Islet of Langerhans (tissue), 1 donor: ENCODE results near the gene SLC38A11.
"Not testable (repeated sequence)": the region's sequence is repeated elsewhere in the genome, so short reads cannot be mapped to it uniquely, and the experiment has no call there.

ENCODE experiments used
- FAIRE-seq: peaks from one replicate; lab custom pipeline; 2011; peaks lifted over from hg19 to GRCh38; lab: Jason Lieb, UNC

SLC38A11 gene, protein sequence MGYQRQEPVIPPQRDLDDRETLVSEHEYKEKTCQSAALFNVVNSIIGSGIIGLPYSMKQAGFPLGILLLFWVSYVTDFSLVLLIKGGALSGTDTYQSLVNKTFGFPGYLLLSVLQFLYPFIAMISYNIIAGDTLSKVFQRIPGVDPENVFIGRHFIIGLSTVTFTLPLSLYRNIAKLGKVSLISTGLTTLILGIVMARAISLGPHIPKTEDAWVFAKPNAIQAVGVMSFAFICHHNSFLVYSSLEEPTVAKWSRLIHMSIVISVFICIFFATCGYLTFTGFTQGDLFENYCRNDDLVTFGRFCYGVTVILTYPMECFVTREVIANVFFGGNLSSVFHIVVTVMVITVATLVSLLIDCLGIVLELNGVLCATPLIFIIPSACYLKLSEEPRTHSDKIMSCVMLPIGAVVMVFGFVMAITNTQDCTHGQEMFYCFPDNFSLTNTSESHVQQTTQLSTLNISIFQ

DNA sequence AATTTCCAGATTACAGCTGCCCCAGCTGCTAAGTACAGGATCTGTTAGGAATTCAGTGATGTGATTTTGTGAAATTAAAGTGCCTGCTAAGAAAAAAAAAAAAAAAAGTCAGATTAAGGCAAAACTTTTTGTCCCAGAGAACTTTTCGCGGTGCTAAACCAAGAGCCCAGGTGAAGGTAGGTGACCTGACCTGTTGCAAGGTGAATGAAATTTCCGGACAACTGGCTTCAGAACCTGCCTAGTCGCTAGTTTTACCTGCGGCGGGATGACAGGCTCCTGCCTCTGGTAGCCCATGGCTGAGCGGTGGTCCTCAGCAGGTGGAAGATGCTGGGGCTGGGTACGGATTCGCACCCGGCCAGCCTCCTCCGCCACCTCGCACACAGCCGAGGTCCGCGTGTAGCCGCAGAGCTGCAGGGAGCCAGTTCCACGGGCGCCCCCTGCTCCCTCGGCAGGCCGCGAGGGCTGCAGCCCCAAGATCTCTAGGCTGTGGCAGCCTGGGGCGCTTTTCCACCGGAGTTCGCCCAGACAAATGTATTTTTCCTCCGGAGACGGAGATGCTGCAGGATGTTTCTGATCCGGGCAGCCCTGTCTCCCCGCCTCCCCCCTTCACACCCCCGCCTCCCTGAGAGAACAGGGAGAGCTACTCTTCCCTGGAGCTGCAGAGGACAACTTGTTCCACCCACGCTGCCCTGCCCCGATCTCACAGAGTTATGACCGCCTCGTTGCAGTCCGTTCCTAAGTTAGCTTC, at the start of gene SLC38A11:
Gene SLC38A11 (minus strand): TSS at position 572 of the 748 bp plus-strand sequence. CDS start 278 bp downstream, at position 294.
- no peak for FAIRE-seq

DNA sequence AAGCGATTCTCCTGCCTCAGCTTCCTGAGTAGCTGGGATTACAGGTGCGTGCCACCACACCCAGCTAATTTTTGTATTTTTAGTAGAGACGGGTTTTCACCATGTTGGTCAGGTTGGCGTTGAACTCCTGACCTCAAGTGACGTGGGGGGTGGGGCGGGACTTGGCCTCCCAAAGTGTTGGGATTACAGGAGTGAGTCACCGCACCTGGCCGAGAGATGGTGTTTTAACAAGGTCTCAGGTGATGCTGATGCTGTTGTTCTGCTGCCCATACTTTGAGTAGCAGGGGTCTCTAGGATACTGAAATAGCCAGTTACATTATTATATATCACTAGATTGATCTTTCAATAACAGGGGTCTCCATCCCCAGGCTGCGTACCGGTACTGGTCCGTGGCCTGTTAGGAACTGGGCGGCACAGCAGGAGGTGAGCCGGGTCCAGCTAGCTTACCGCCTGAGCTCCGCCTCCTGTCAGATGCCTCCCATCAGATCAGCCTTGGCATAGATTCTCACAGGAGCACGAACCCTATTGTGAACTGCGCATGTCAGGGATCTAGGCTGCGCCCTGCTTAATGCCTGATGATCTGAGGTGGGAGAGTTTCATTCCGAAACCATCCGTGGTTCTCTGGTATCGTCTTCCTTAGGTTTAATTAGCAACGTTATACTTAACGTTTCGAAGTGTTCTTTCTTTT, 48.3 kb upstream of the SLC38A11 start:
- no peak for FAIRE-seq

DNA sequence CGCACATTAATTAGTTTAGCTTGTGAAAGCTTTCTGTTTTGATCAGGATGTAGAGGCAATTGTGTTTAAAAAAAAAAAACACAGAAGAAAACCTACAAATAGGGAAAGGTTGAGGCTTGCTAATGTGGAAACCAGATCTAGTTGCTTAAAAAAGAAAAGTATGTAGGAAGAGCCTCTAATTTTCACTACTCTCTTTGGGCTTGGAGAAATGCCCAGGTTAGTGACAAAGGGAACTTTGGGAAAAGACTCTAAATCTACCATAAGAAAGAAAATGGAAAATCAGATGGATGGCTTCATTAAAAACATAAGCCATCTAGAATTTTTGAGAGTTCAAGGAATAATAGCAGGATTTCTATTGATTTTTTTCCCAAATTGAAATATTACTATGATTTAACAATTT, 47.3 kb upstream of the SLC38A11 start:
- no peak for FAIRE-seq

DNA sequence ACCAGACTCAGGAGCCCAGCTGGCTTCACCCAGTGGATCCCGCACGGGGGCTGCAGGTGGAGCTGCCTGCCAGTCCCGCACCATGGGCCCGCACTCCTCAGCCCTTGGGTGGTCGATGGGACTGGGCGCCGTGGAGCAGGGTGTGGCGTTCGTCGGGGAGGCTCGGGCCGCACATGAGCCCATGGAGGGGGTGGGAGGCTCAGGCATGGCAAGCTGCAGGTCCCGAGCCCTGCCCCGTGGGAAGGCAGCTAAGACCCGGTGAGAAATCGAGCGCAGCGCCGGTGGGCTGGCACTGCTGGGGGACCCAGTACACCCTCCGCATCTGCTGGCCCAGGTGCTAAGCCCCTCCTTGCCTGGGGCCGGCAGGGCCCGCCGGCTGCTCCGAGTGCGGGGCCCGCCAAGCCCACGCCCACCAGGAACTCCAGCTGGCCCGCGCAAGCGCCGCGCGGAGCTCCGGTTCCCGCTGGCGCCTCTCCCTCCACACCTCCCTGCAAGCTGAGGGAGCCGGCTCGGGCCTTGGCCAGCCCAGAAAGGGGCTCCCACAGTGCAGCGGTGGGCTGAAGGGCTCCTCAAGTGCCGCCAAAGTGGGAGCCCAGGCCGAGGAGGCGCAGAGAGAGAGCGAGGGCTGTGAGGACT, 39.5 kb upstream of the SLC38A11 start:
- not testable (repeated sequence) for FAIRE-seq

DNA sequence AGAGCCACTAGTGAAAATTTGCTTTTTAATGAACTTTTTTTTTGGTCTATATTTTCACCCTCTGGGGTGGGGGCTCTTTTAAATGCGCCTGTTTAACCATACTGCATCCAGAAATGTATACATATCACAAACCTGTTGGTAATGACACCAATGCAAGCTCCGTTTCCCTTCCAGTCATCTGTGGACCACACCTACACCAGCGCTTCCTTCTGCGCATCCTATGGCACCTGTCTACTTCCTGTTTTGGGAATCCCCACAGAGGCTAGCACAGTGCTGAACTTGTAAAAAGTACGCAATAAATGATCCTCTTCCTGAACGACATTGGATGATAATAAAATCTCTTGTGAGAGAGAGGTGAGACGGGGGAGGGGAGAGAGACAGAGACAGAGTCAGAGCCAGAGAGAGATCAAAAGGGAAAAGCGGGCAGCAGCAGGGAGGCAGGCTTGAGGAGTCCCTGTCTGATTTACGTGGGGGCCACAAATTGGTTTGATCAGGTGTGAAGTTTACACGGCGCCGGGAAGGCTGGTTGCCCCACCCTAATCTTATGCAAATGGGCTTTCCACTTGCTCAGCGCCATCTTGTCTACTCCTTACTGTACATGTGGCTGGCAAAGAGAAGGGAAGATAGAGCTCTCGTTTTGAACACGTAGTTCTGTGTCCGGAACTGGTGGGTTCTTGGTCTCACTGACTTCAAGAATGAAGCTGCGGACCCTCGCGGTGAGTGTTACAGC, 38.1 kb upstream of the SLC38A11 start:
- FAIRE-seq: no peak

DNA sequence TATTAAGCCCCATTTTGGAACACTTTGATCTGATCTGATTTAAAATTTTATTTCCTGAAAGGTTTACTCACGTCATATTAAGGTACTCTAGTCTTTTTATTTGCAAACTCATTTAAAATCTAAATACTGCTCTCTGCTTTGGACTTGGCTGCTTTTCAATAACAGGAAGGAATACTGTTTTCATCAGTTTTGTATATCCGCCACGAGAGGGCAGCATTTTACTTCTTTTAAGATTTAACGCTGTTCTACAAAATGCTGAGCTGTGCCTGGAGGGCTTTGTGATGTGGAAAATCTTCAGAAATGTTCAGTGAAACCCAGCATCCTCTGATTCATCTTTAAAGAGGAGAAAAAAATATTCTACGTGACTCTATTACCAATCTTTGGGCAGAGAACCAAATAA, 37.5 kb upstream of the SLC38A11 start:
- peak; percentile 99 for FAIRE-seq

DNA sequence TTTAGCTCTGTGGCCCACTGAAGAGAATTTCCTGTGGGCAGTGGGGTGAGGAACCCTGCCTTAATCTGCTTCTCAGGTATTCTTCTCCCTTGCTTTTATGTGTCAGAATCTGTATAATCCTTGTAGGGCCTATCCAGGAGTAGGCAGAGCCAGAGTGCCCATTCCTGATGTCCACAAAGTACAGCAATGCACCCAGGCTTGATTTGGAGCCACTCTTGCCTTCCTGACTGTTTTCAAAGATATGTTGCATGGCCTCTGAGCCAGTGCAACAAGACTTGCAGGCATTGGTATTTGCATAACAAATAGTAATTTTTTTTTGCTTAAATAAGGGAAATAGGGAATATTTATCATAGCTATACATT, 36.7 kb upstream of the SLC38A11 start:
- FAIRE-seq: not testable (repeated sequence)

DNA sequence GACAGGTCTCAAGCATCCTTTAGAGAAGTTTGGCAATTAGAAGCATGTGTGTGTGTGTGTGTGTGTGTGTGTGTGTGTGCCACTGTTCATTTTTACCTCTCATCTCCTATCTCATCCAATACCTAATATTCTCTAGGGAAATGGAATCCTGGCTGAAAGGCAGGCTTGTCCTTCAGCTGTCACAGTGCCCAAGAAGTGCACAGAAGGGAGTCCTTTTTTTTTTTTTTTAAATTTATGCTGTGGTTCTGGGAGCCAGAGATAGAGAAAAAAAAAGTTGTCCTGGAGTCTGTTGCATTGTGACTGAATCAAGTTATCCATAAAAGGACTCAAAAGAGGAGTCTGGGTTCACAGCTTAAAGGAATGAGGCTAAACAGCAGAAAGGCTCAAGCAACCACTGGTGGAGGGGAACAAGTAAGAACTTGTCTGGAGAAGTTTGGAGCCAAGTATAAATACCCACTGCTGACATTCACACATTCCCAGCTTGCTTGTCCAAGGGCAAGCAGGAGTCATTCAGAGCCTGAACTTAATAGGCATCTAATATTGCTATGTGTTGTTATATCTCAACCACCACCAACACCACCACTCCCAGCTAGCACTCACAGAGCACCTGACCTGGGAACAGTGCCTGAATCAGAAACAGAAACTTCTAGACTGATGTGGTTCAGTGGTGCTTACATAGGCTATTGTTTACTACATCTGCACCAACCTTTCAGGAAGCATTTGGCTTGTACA, 36.2 kb upstream of the SLC38A11 start:
- not testable (repeated sequence) for FAIRE-seq

DNA sequence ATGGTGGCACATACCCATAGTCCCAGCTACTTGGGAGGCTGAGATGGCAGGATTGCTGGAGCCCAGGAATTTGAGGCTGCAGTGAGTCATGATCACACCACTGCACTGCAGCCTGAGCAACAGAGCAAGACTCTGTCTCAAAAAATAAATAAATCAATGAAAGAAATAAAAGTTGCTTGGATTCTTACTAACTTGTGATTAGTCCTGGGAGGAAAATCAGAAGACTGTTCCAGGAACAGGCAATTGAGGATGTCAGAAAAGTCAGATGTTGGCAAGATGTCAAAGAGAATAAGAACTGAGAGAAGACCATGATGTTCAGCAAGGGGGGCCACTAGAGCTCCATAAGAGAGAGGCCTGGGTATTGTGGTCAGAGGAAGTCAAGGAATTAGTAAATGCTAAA, 35.6 kb upstream of the SLC38A11 start:
- FAIRE-seq: not testable (repeated sequence)

DNA sequence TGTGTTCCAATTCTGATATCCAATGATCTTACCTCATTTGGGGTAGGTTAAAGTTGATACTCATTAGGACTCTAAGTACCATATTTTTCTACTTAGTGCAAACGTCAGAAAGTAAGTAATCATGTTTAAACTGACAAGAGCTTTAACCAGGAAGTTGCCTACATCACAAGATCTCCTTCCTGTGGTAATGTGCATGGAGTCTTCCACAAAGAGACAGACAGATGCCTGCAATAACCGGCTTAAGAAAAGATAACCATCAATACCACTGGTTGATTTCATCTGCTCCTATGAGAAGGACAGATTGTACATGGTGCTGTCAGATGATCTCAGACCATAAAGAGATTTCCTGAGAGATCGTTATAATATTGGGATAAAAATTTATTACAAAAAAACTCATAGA, 33.5 kb upstream of the SLC38A11 start:
- FAIRE-seq: not testable (repeated sequence)

DNA sequence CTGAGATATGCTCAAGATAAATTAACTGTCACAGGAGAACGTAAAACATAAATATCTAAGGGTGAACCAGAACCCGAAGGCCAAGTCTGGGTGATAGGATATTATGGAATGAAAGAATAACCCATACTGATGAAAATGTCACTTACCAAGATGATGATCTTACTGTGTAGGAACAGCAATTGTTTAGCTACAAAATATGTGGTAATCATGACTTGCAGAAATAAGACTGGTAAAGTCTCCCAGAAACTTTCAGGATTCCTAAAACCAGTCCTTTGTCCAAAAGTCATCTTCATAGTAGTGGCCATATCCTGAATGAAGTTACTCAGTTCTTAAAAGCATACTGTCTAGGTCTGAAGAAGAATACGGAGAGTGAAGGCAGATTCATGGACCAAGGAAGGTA, 30.7 kb upstream of the SLC38A11 start:
- FAIRE-seq: not testable (repeated sequence)

DNA sequence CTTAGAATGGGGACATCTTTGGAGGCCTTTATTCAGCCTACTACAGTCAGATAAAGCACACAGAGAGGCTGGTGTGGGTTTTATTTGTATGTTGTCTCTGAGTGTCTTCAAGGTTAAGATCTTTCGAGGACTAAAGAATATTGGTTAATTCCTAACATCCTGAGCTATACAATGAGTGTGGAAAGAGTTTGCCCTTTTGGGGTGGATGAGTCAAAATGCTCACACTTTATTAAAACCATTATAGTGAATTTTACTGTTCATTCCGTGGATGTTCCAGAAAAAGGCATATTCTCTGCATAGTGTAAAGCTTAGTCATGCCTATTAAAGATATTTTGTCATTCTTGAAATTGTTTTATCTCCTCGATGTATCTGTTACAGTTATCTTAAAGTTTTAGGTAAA, 29.1 kb upstream of the SLC38A11 start:
- FAIRE-seq: no peak

DNA sequence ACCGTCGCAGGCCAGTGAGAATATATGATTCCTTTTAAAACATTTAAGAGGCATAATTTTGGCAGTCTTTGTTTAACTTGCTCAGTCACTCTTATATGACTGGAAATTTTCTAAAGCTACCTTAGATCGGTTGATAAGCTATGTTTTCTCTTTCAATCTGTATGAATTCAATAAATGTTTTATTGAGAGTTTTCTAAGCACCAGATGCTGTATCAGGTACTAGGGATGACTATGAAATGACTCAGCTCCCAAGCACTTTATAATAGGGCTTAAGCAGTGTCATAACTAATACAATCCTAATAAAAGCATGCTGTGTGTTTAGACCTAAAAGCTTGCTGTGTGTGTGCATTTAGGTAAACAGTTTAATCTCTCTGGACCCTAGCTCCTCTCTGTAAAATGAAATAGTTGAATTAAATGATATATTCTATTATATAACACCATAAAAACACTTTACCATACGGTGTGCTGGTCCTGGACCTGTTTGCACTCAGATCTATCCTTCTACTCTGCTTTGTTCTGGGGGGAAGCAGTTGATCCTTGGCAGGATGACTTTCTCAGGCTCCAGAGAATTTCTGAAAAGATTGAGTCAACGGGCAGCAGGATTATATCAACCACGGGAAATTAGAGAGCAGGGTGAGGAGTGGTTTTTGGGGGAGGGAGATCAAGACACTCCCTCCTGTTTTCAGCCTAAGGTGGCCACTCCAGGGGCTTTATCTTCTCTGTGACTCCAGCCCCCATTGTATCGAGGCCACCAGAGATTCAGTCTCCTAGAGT, 26.1 kb upstream of the SLC38A11 start:
- FAIRE-seq: peak; percentile 90

DNA sequence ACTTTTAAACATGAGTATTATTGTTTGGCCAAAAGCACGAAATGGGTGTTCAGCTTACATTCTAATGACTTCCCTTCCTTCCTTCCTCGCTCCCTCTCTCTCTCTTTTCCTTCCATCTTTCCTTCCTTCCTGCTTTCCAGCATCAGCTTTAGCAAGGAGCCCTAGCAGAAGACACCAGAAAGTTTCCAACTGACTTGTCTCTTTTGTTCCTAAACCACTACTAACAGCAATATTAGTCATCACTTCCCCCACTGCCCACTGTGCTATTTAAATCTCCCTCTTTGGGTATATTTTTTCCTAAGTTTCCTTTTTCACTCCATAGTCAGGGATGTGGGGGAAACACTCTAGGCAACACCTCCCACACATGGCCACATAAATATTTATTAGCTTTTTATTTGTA, 25.4 kb upstream of the SLC38A11 start:
- FAIRE-seq: not testable (repeated sequence)

DNA sequence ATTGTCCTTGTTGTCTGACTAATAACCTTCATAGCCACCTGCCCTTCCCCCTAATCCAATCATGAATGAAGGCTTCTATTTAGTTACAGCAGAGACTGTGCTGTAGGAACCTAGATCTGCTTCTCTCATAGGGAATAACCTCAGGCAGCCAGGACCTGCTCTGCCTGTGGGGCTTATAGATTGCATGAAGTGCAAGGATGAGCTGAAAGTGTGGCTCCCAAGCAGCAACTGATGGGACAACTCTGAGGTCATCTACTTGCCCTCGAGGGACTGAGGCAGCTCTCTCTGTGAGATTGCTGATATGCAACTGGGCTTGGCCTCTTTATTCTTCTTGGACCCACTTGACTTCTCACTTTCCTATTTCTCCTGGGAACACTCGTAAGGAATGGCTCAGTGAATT, 23.8 kb upstream of the SLC38A11 start:
- no peak for FAIRE-seq

DNA sequence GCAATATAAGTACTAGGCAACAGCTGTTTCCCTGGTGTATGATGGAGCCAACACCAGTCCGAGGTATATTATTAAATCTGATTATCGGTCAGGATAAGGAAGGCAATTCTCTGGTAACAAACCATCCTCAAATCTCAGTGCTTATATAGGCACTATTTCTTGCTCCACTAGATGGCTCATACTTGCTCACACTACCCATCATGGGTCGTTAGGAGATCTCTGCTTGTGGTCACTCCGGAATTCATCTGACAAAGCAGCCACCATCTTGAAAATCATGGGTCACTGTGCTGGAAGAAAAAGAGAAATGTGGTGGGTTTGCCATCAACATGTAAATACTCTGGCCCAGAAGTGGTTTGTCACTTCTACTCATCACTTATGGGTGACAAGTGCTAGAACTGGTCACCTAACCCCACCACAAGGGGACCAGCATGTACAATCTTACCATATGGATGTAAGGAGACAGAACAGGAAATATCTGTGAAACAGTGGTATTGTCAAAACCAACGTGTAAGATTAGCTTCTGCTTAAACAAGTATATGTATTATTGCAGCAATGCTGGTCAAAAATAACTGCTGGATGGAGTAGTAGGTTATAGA, 21.6 kb upstream of the SLC38A11 start:
- FAIRE-seq: not testable (repeated sequence)

DNA sequence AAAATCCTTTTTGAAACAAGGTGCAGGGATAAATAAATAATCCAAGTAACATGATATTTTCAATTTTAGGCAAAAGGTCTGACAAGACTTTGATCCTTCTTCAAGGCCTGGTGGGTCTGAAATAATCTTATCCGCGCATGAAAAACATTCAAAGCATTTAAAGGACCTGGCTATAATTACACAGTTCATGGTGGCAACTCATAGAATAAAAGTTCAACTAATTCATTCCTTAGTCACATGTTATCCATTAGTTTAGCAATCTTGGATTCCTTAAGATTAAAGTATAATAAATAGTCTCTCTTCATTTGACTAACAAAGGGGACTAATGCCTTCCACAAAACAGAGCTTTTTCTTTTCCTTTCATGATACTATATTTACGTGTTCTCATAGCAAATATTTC, 21.0 kb upstream of the SLC38A11 start:
- FAIRE-seq: no peak

DNA sequence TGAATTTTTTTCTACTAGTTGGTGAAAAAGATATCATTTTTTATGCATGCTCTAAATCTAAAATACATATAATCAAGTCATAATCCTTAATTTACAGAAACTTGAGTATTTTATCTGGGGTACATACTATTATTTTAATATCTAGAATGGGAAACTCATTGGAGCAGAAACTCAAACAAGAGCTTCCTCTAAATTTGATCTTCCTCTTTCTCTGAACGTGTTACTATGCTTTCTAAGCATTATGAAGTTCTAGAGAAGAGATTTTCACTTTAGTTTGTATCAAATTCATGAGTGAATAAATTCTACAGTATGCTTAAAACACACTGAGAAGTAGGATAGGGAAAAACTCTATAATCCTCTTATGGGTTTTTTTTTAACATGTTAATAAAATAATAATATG, 20.6 kb upstream of the SLC38A11 start:
- FAIRE-seq: peak; percentile 56

DNA sequence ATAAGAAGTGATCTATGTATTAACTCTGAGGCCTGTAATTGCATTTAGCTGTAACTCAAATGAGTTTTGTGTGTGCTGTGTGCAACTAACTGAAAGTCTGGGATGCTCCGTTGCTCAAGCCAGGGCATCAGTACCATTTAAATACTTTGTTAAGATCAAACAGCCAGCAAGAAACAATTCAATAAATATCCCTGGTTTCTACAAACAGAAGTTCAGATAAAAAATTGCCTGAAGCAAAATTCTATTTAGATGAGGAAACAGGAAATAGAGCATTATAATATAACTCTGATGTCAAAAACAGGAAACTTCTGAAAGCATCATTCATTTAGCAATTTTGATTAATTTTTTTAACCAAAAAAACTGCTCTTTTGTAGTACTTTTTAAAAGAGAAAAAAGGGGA, 18.9 kb upstream of the SLC38A11 start:
- FAIRE-seq: peak; percentile 58

DNA sequence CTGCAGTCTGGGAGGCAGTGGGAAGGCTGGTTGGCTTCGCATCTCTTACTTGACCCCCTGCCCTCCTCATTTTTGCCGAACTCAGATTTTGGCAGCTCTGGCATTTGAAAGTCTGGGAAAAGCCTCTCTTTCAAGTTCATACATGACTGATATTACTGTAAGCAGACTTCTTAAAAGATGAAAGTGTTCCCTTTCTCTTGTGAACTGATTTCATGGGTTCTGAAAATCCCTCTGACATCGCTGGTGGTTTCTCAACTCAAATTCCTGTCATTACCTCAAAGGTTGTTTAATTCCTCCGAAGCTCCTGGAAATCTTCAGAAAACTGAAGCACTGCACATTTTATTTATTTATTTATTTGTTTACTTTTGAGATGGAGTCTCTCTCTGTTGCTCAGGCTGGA, 16.9 kb upstream of the SLC38A11 start:
- no peak for FAIRE-seq
